ENCODE data around the gene GGT5.
"Not testable (repeated sequence)": the region's sequence is repeated elsewhere in the genome, so short reads cannot be mapped to it uniquely, and the experiment has no call there.

Gene GGT5, protein sequence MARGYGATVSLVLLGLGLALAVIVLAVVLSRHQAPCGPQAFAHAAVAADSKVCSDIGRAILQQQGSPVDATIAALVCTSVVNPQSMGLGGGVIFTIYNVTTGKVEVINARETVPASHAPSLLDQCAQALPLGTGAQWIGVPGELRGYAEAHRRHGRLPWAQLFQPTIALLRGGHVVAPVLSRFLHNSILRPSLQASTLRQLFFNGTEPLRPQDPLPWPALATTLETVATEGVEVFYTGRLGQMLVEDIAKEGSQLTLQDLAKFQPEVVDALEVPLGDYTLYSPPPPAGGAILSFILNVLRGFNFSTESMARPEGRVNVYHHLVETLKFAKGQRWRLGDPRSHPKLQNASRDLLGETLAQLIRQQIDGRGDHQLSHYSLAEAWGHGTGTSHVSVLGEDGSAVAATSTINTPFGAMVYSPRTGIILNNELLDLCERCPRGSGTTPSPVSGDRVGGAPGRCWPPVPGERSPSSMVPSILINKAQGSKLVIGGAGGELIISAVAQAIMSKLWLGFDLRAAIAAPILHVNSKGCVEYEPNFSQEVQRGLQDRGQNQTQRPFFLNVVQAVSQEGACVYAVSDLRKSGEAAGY

DNA sequence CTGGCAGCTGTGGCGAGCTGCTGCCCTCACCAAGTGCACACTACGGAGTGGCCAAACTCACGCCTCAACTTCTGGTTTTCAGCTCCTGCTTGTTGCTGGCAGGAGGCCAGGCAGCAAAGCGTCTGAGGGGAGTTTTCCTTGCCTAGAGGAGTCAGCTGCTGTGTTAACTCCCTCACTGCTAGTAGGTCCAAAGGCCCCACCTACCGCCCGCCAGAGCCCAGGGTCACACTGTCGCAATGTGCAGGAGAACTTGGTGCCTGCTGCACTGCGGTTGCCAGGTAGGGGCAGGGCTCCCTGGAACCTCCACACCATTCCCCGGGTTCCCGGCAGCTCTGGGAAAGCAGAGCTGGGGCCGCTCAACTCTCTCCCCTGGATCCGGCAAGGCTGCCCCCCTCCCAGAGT lies at the start of gene GGT5:
GGT5 (minus strand) TSS at position 53 of the 402 bp plus-strand sequence. CDS start 357 bp downstream, outside the sequence.
- DNase-seq, result not testable (repeated sequence)

GRCh38 chr22:24292202-24292830 lies 47.4 kb upstream of the GGT5 start:
- DNase-seq, result not testable (repeated sequence)

- no peak for DNase-seq
These were observed 46.8 kb upstream of the GGT5 start for GRCh38 chr22:24291515-24292201.

GRCh38 chr22:24290459-24290858 lies 45.6 kb upstream of the GGT5 start:
- no peak for DNase-seq

GRCh38 chr22:24289741-24290163 lies 44.9 kb upstream of the GGT5 start:
- DNase-seq, result no peak

GRCh38 chr22:24289114-24289513 lies 44.2 kb upstream of the GGT5 start:
- no peak for DNase-seq

DNA sequence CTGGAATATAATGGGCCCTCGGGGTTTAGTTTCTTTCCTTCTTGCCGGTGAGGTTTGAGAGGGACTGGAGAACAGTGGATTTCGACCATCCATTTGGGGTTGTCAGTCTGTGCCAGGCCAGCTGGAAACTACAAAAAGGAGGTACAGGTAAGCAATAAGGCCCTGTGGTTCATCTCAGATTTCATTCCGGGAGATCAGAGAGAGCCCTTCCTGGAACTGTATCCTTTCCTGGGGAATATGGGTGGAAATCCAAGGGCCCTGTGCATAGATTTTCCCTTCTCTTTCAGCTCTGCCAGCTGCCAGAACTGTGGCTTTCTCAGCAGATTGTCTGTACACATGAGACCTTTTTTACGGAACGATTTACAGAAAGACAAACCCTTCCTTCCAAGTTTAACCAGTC lies 42.9 kb upstream of the GGT5 start:
- not testable (repeated sequence) for DNase-seq

GRCh38 chr22:24287212-24287611 lies 42.3 kb upstream of the GGT5 start:
- DNase-seq, result not testable (repeated sequence)

- DNase-seq, result peak; percentile 18
These were observed 40.4 kb upstream of the GGT5 start for GRCh38 chr22:24285245-24285644.

DNA sequence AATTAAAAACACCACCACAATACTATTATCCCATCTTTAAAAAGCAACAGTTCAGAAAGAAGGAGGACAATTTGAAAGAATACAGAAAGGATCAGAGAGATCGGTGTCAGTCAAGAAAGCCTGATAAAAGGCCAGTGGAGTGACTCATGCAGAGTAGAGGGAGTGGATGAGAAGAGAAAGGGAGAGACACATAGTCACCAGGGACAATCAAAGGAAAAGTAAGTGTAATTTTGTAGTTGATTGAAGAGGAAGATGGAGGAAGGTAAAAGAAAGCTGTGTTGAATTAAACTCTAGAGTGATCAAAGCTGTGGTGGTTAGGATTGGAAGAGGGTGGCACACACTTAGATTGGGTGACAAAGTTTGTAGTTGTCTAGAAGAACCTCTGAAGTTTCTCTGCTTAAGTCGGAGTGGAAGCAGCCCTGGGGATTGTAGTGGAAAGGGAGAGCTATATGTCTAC lies 39.9 kb upstream of the GGT5 start:
- no peak for DNase-seq

DNA sequence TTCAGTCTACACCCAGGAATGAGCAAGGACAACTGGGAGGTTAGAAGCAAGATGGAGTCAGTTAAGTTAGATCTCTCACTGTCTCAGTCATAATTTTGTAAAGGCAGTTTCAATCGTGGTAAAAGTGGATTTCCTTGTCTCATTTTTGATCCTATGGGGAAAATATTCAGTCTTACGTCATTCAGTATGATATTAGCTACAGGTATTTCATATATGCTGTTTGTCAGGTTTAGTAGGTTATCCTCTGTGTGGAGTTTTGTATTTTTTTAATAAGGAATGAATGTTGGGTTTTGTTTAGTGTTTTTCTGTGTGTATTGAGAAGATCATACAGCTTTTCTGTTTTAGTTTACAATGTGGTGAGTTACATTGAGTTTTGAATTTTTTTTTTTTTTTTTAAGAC lies 37.5 kb upstream of the GGT5 start:
- DNase-seq, result no peak

- not testable (repeated sequence) for DNase-seq
These were observed 35.5 kb upstream of the GGT5 start for GRCh38 chr22:24280363-24280762.

- DNase-seq, result not testable (repeated sequence)
These were observed 30.0 kb upstream of the GGT5 start for GRCh38 chr22:24274696-24275405.

DNA sequence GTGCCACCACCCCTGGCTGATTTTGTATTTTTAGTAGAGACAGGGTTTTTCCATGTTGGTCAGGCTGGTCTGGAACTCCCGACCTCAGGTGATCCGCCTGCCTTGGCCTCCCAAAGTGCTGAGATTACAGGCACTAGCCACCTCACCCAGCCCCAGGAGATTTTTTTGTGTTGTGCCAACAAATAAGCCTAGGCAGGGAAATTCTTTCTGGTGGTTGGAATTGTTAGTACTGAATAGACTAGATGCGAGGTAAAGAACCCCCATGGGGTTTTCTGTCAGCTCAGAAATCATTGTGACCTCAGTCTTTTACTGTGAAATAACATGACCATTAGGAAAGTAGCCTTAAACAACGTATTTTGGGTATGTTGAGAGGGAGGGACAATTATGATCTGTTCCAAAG lies 29.0 kb upstream of the GGT5 start:
- DNase-seq, result not testable (repeated sequence)

GRCh38 chr22:24273031-24273430 lies 28.1 kb upstream of the GGT5 start:
- DNase-seq, result not testable (repeated sequence)

GRCh38 chr22:24271386-24271854 lies 26.5 kb upstream of the GGT5 start:
- DNase-seq, result no peak

- DNase-seq, result peak; percentile 91
These were observed 25.9 kb upstream of the GGT5 start, which contains the start of gene SPECC1L for GRCh38 chr22:24270556-24271385. Gene SPECC1L (plus strand): TSS chr22:24270831. CDS start chr22:24302232, 31,401 bp downstream.

DNA sequence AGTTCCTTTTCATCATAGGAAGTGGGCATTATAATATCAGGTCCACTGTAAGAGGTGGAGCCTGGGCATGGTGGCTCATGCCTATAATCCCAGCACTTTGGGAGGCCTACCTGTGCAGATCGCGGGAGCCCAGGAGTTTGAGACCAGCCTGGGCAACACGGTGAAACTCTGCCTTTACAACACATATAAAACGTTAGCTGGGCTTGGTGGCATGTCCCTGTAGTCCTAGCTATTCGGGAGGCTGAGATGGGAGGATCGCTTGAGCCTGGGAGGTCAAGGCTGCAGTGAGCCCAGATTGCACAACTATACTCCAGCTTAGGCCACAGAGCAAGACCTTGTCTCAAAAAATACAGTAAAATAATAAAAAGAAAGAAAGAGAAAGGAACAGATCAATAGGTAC lies 21.6 kb upstream of the GGT5 start:
- not testable (repeated sequence) for DNase-seq

GRCh38 chr22:24265734-24266133 lies 20.9 kb upstream of the GGT5 start:
- no peak for DNase-seq

DNA sequence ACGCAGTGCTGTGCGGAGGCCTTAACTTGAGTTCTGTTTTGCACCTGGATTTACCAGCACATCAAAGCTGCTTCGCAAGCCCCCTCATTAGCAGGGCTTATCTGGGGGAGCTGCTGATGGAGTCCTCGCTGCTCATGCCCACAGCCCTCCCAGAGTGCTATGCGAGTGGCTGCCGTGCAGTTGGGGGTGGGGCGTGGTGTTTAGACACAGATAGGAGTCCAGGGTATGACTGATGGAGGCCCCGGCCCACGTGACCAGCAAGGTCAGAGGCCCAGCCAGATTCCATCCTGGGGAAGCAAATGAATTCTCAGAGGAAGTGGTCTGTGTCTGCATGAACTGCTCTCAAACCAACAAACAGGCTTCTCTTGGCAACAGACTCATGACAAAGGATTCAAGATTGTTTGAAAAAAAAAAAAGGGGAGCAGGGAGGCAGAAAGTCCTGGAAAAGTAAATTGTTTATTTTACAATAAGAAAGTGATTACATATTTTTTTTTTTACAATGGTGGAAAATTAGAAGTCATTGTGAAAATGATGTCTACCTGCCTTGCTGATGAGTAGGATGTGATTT lies 19.5 kb upstream of the GGT5 start:
- not testable (repeated sequence) for DNase-seq

- not testable (repeated sequence) for DNase-seq
These were observed 18.6 kb upstream of the GGT5 start for GRCh38 chr22:24263479-24263878.

Data from CD4-positive, alpha-beta T cell treated with Interleukin-17A for 1 hour (primary cell).